Measurements from ENCODE around the gene ANKUB1.
"Not testable (repeated sequence)": the region's sequence is repeated elsewhere in the genome, so short reads cannot be mapped to it uniquely, and the experiment has no call there.

The ANKUB1 gene

DNA sequence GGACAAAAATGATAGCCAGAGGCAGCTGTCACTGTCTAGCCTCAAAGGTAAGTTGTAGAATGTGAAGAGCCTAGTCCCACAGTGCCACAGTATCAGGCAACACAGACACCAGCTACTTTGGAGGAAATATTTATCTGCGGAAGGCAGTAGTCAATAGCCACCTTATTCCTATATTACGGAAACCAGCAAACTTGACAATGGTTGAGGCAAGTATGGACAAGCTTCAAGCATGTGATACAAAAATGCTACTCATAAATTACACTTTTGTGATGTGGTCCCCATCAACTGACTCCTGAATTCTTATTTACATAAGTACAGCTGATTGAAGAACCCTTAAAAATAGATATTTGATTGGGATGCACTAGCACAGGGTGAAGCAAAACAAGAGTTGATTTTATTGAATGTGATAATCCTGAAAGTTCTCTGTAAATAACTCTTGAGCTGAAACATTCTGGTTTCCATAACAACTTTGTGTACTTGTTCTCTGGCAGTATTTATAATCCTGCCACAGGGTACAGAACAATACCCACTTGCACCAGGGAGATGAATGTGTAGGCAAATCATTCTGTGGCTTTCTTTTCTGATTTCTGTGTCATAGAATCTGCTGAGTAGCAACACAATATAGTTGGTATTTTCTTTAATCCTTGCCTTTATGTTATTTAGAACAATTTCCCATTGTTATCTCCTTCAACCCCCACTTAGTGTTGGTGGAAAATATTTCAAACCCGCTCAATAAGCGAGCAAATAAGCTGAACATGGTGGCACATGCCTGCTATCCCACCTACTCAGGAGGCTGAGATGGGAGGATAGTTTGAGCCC lies at the start of gene ANKUB1:
Gene ANKUB1 (minus strand): TSS at position 103 of the 819 bp plus-strand sequence. CDS start 188 bp downstream, outside the sequence.
- no peak for DNase-seq

- DNase-seq, result no peak
These were observed 47.5 kb upstream of the ANKUB1 start for GRCh38 chr3:149839896-149840295.

- DNase-seq, result not testable (repeated sequence)
These were observed 47.1 kb upstream of the ANKUB1 start for GRCh38 chr3:149839469-149839868.

GRCh38 chr3:149838491-149838890 lies 46.1 kb upstream of the ANKUB1 start:
- not testable (repeated sequence) for DNase-seq

DNA sequence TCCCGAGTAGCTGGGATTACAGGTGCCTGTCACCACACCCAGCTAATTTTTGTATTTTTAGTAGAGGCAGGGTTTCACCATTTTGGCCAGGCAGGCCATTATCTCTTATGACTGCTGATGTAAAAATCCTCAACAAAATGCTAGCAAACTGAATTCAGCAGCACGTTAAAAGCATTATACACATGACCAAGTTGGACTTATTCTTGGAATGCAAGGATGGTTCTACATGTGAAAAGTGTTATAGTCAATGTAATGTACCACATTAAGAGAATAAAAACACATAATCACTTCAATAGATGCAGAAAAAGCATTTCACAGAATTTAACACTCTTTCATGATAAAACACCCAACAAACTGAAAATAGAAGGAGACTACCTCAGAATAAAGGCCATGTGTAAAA lies 40.9 kb upstream of the ANKUB1 start:
- DNase-seq, result no peak

DNA sequence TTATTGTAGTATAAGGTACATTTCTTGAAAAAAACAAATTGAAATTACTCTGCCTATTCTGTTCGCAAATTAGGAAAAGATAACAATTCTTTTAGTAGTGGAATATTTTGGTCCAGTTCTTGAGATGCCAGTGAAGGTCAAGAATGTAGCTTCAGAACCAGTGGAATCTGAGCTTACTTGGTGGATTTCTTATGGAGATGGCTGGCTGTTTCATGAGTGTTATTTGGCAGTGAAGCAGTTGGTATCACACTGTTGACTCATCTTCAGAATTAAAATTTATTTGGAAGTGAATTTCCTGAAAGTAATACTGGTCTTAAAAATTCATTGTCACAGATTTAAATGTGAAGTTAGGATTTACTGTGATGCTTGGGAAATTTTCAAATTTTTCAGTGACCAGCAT lies 39.7 kb upstream of the ANKUB1 start:
- no peak for DNase-seq

GRCh38 chr3:149831321-149831720 lies 39.0 kb upstream of the ANKUB1 start:
- no peak for DNase-seq

DNA sequence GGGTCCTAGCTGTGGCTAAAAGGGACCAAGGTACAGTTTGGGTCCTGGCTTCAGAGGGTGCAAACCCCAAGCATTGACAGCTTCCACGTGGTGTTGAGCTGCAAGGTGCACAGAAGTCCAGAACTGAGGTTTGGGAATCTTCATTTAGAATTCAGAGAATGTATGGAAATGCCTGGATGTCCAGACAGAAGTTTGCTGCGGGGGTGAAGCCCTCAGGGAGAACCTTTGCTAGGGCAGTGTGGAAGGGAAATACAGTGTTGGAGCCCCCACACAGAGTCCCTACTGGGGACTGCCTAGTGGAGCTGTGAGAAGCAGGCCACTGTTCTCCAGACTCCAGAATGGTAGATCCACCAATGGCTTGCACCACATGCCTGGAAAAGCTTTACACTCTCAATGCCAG lies 38.5 kb upstream of the ANKUB1 start:
- DNase-seq, result no peak

DNA sequence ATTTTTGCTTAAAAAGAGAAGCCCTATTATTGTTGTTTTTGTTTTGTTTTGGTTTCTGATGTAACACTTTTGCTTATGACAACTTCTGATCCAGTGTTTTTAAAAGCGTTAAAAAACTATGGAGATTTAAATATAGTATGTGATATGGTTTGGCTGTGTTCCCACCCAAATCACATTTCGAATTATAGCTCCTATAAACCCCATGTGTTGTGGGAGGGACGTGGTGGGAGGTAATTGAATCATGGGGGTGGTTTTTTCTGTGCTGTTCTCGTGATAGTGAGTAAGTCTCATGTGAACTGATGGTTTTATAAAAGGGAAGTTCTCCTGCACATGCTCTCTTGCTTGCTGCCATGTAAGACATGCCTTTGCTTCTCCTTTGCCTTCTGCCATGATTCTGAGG lies 37.3 kb upstream of the ANKUB1 start:
- DNase-seq, result not testable (repeated sequence)

- DNase-seq, result no peak
These were observed 36.0 kb upstream of the ANKUB1 start for GRCh38 chr3:149828390-149828789.

DNA sequence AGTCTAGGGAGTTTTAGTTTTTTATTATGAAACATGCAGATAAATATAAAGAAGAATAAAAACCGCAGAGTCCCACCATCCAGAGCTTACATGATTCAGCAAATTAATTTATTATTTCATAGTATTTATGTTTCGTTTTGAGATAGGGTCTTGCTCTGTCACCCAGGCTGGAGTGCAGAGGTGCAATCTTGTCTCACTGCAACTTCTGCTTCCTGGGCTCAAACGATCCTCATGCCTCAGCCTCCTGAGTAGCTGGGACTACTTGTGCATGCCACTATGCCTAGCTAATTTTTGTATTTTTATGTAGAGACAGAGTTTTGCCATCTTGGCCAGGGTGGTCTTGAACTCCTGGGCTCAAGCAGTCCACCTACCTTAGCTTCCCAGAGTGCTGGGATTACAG lies 34.3 kb upstream of the ANKUB1 start:
- no peak for DNase-seq

GRCh38 chr3:149820183-149820582 lies 27.8 kb upstream of the ANKUB1 start:
- DNase-seq, result no peak

GRCh38 chr3:149819432-149819831 lies 27.1 kb upstream of the ANKUB1 start:
- DNase-seq, result no peak

DNA sequence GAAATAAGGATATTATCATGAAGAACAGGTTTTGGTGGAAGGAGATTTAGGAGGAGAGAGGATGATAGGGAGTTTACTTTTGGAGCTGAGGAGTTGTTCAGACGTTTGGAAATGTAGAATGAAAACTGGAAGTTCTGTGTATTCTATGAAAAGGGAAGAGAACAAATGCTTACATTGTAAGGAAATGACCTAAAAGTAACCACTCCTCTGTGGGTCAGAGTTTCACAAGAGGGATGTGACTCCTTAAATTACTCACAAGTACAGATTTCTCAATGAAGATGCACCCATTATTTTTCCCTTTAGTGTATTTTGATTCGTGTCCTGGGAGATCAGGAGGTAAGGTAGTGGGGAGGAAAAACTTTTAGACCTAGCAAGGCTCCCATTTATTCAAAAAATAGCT lies 24.6 kb upstream of the ANKUB1 start:
- DNase-seq, result no peak

DNA sequence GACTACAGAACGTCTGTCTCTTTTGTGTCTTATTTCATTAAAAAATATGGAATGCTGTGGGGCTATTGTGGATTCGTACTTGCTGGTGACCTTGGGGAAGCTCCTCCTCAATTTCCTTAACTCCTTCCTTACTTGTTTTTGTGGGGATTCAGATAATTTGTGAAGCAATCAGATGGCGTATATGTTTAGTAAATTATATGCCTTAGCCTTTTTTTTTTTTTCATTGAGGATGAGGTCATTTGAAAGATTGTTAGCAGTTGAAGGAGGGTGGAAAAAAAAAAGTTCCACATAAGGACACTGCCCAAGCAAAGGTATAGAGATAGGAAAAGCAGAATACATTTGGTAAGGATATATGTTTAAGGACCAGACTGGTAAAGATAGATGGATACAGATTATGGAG lies 24.0 kb upstream of the ANKUB1 start:
- no peak for DNase-seq

DNA sequence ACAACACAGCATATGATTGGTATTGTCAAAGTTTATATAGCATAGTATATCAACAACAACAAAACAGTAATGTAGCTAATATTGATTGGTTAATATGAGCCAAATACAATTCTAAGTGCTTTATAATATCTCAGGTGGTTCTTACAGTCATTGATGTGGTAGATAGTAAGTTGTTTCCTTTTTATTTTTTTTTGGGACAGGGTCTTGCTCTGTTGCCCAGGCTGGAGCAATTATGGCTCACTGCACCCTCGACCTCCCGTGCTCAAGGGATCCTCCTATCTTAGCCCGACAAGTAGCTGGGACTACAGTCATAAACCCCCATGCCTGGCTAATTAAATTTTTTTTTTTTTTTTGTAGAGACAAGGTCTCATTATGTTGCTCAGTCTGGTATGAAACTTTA lies 23.4 kb upstream of the ANKUB1 start:
- no peak for DNase-seq

- DNase-seq, result peak; percentile 27
These were observed 23.0 kb upstream of the ANKUB1 start for GRCh38 chr3:149815321-149815720.

DNA sequence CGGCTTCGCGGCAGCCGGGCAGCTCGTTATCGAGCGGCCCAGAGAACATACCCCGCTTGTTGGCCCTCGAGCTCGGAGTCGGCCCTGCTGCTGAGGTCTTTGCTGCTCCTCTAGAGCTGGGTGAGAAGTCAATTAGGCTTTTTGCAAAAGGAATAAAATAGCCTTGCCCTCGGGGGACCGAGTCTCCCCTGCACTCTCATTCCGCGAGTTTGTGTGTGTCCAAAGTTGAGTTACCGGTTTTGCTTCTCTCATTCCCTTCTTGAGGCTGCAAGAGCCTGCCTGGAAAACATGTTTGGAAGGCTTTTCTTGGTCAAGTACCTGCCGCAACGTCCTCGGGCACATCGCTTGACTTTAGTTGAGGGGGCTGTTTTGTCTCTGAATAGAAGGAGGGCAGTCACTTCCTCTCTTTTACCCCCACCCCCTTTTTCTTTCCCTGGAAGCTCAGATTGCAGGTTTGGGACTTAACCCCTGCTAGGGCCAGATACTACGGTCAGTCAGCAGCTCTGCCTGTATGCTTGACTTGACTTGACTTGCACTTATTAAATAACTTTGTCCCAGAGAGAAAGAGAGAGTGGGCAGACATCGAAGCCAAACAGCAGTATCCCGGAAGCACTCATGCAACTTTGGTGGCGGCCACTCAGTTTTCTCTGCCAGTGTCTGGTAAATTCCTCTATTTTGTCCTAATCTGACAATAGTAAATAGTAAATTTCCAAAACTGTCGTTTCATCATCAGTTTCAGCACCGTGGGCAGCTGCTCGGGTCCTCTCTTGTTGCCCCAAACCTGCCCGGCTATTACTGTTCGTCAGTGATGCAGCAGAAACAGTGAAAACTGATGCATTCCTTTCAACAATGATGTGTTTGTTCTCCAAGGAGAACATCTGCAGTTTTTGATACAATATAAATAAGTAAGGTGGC lies 21.3 kb upstream of the ANKUB1 start:
- peak; percentile 57 for DNase-seq

DNA sequence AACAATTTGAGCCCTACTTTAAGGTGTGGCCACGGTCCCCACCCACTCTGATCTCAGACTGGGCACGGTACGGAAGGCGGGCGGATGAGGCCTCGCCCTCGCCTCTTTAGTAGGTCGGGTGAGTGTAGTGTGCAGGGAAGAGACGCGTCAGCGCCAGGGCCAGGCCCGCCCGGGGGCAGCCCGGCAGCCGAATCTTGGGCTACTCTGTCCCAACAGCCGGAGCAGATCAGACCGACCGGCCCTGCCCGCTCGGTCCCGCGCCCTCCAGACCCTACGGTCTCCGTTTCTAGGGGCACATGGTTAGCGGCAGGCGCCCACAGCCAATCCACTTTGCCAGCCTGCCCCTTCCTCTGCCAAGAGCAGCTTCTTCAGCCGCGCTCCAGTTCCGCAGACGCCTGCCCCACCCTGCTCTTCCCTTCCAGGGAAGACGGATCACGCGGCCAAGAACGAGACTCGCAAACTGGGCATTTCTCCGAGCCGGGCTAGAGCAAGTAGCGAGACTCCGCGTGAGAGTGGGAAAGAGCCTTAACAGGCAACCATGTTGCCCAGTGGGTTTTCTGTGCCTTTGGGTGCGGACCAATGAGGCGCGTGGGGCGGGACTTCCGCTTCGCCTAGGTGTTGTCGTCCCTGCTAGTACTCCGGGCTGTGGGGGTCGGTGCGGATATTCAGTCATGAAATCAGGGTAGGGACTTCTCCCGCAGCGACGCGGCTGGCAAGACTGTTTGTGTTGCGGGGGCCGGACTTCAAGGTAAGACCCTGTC lies 20.4 kb upstream of the ANKUB1 start, which contains the start of gene RNF13:
Gene RNF13 (plus strand): TSS at position 610 of the 761 bp plus-strand sequence. CDS start 32,812 bp downstream, outside the sequence.
- DNase-seq, result peak; percentile 98

DNA sequence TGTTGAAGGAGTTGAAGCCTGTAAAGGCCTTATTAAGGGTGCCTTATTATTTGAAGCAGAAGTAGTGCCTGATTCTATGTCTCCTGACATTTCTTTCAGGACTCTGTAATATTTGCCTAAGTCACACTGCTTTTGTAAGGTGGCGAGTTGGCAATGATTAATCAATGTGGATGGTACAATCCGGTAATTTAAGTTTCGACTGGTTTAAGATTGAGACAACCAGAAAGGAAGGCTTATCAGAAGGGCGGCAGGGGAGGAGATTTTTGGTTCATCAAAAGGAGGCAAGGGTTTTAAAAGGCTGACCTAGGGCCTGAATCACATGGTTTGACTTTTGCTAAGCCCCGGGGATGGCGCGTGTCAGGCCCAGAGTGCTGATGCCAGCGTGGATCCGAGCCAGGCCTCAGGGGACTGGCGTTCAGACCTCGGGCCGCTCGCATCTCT lies 19.8 kb upstream of the ANKUB1 start:
- DNase-seq, result no peak

- no peak for DNase-seq
These were observed 18.5 kb upstream of the ANKUB1 start for GRCh38 chr3:149810846-149811245.

DNA sequence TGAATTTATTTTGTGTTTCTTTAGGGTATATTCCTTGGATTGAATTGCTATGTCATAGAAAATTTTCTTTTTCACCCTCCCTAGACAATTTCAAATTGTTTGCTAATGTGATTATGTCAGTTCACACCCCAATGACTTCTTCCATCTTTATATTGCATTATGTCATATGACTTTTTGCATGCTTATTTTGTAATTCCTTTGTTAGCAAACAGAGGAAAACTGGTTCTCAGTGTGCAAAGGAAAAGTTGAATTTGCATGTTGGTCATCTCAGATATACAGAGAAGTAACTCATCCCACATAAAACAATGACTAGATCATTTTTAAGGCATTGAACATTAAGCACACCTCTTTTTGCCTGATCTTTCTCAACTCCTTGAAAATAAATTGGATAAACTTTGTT lies 17.3 kb upstream of the ANKUB1 start:
- DNase-seq, result no peak
